Small intestine (tissue), 7 donors: ENCODE results near the gene PHF23. TPM values are rescaled to one million over a fixed set of nuclear protein-coding genes. Genes with fewer than 3 reads are reported as not detected.

Experiments
- DNase-seq, 2 donors: peaks; one replicate each; pipeline versions ENCODE4 v3.0.0 to v3.0.0-alpha.2; 2013
- FAIRE-seq: peaks from 2 replicates; lab custom pipeline; 2012; peaks lifted over from hg19 to GRCh38; lab: Jason Lieb, UNC
- H3K27ac ChIP-seq, 3 donors: one replicate each; pipeline ENCODE4 v1.5.1; 2013; ENCODE audit warnings: low read length in 2 of 3, mild to moderate bottlenecking in 2 of 3, control low read depth in 1 of 3, inconsistent platforms in 1 of 3, low read depth in 1 of 3, moderate library complexity in 1 of 3
- H3K27me3 ChIP-seq, 3 donors: one replicate each; pipeline ENCODE4 v1.6.1; 2013; ENCODE audit warnings: low read length in 3 of 3, inconsistent platforms in 1 of 3; ENCODE audit not compliant: control insufficient read depth in 3 of 3, insufficient read depth in 3 of 3
- H3K36me3 ChIP-seq, 3 donors: one replicate each; pipeline ENCODE4 v1.6.1; 2013; ENCODE audit warnings: low read length in 3 of 3, inconsistent platforms in 1 of 3, low read depth in 1 of 3, mild to moderate bottlenecking in 1 of 3, moderate library complexity in 1 of 3; ENCODE audit not compliant: control insufficient read depth in 3 of 3, insufficient read depth in 2 of 3
- H3K4me1 ChIP-seq, 3 donors: one replicate each; pipeline ENCODE4 v1.6.1; 2013; ENCODE audit warnings: low read length in 2 of 3, inconsistent platforms in 1 of 3, low read depth in 1 of 3, mild to moderate bottlenecking in 1 of 3, moderate library complexity in 1 of 3; ENCODE audit not compliant: control insufficient read depth in 3 of 3, insufficient read depth in 2 of 3
- H3K4me3 ChIP-seq, 3 donors: one replicate each; pipeline ENCODE4 v1.5.1; 2013; ENCODE audit warnings: low read length in 3 of 3, control low read depth in 1 of 3, inconsistent platforms in 1 of 3, low read depth in 1 of 3, mild to moderate bottlenecking in 1 of 3, moderate library complexity in 1 of 3
- H3K9me3 ChIP-seq, 2 donors: one replicate each; pipeline ENCODE4 v1.6.1; 2013; ENCODE audit warnings: low read depth in 1 of 2, low read length in 1 of 2; ENCODE audit not compliant: control insufficient read depth in 2 of 2, insufficient read depth in 1 of 2
- WGBS, 3 donors: extraction: QIAGEN DNeasy Blood & Tissue Kit; methylation state at CpG; one replicate each; pipeline ENCODE4 v1.1.7; 2013; 5-methylcytosine and 5-hydroxymethylcytosine counted together
- polyA plus RNA-seq, 4 donors: library from polyadenylated mRNA; stranded (reverse) in 3 of 4; unstranded in 1 of 4; fragments of 200-250 nt in 3 of 4; fragments of 120-200 nt in 1 of 4; gene quantifications; one replicate each; pipeline versions ENCODE4 v1.2.1 to v1.2.3, GENCODE V29; 2013
- donor health status: healthy with polysubstance abuse.
- donor health status: control.
- donor health status: control.
- donor health status: Bipolar disorder and iron deficiency.
- donor health status: healthy.

PHF23 gene
- polyA plus RNA-seq, 4 donors = 26.4 to 44.3 (median 36.0) TPM

GRCh38 chr17:7281074-7281952, 42.1 kb upstream of the PHF23 start, which contains the start of gene SLC2A4:
SLC2A4 (plus strand) TSS chr17:7281718; CDS start chr17:7281935, 217 bp downstream.
- H3K27me3 ChIP-seq = peaks cover 0 to 17% (median 0%) of the 10 kb centered on the region in 3 donors
- FAIRE-seq (no peak), DNase-seq (peak; percentile 94 to 97)
- H3K27ac ChIP-seq = peak within 1 kb of the TSS in 2 of 3 donors; percentile 6 to 82
- H3K36me3 ChIP-seq = no peaks in the 10 kb centered on the region
- 0 to 1% (median 0%) methylated on average over 50 to 71 of the region's 71 CpGs for WGBS, 3 donors
- no peaks in the 10 kb centered on the region for H3K9me3 ChIP-seq
- H3K4me3 ChIP-seq = peak within 1 kb of the TSS in 2 of 3 donors; percentile 44 to 48
- H3K4me1 ChIP-seq = peaks cover 0 to 30% (median 0%) of the 10 kb centered on the region in 3 donors

- no peak for FAIRE-seq
- Histone ChIP-seq H3K27me3 (peaks cover 0 to 17% (median 0%) of the 10 kb centered on the region in 3 donors), H3K4me3 (peak overlapping the region in 2 of 3 donors; percentile 44 to 48)
Measured at GRCh38 chr17:7280519-7281073, 41.3 kb upstream of the PHF23 start.

GRCh38 chr17:7279448-7279847, 40.2 kb upstream of the PHF23 start:
- H3K27me3 ChIP-seq = peaks cover 0 to 17% (median 0%) of the 10 kb centered on the region in 3 donors
- no peaks in the 10 kb centered on the region for H3K36me3 ChIP-seq
- DNase-seq (peak; percentile 73 to 91), FAIRE-seq (no peak)
- no peak overlapping the region for H3K4me3 ChIP-seq
- H3K9me3 ChIP-seq = no peaks in the 10 kb centered on the region
- 15 to 64% (median 37%) methylated on average over 8 of the region's 8 CpGs for WGBS, 3 donors
- peaks cover 0 to 30% (median 0%) of the 10 kb centered on the region in 3 donors for H3K4me1 ChIP-seq
- peak overlapping the region; percentile 44 to 82 (median 76) for H3K27ac ChIP-seq

More at GRCh38 chr17:7280519-7281073, 41.3 kb upstream of the PHF23 start:
- Histone ChIP-seq H3K36me3 (no peaks in the 10 kb centered on the region), H3K27ac (peak overlapping the region; percentile 6 to 82 (median 76)), H3K9me3 (no peaks in the 10 kb centered on the region), H3K4me1 (peaks cover 0 to 30% (median 0%) of the 10 kb centered on the region in 3 donors)
- peak; percentile 81 to 92 for DNase-seq
- WGBS, 3 donors = 0 to 1% (median 1%) methylated on average over 27 to 29 of the region's 29 CpGs

GRCh38 chr17:7266784-7267183, 27.5 kb upstream of the PHF23 start:
- Histone ChIP-seq H3K4me1 (peaks cover 0 to 18% (median 0%) of the 10 kb centered on the region in 3 donors), H3K27ac (no peak overlapping the region), H3K4me3 (no peak overlapping the region), H3K9me3 (no peaks in the 10 kb centered on the region), H3K36me3 (peaks cover 0 to 2% (median 0%) of the 10 kb centered on the region in 3 donors), H3K27me3 (peaks cover 0 to 4% (median 0%) of the 10 kb centered on the region in 3 donors)
- WGBS, 3 donors = 16 to 51% (median 36%) methylated on average over 1 of the region's 1 CpG
- DNase-seq = no peak
- no peak for FAIRE-seq

GRCh38 chr17:7263801-7264078, 24.5 kb upstream of the PHF23 start:
- DNase-seq (peak; percentile 71 to 89), FAIRE-seq (no peak)
- H3K27ac ChIP-seq = peak overlapping the region; percentile 95 to 99 (median 97)
- peak overlapping the region in 2 of 3 donors; percentile 74 to 76 for H3K4me3 ChIP-seq
- peaks cover 0 to 6% (median 0%) of the 10 kb centered on the region in 3 donors for H3K27me3 ChIP-seq
- H3K36me3 ChIP-seq = peaks cover 0 to 22% (median 2%) of the 10 kb centered on the region in 3 donors
- WGBS, 3 donors = 9 to 31% (median 28%) methylated on average over 4 of the region's 4 CpGs
- H3K4me1 ChIP-seq = peaks cover 0 to 20% (median 0%) of the 10 kb centered on the region in 3 donors
- no peaks in the 10 kb centered on the region for H3K9me3 ChIP-seq

GRCh38 chr17:7262935-7263800, 23.9 kb upstream of the PHF23 start:
- peaks cover 0 to 25% (median 0%) of the 10 kb centered on the region in 3 donors for H3K4me1 ChIP-seq

GRCh38 chr17:7262192-7262934, 23.1 kb upstream of the PHF23 start, which contains the start of gene CLDN7:
CLDN7 (minus strand) TSS chr17:7262478; CDS start chr17:7262043, 435 bp downstream.
- 4 to 7% (median 5%) methylated on average over 40 to 64 of the region's 64 CpGs for WGBS, 3 donors
- DNase-seq (peak; percentile 97 to 98), FAIRE-seq (no peak)
- H3K9me3 ChIP-seq = no peaks in the 10 kb centered on the region
- peaks cover 0 to 35% (median 2%) of the 10 kb centered on the region in 3 donors for H3K36me3 ChIP-seq
- peaks cover 0 to 33% (median 0%) of the 10 kb centered on the region in 3 donors for H3K4me1 ChIP-seq
- H3K27me3 ChIP-seq = peaks cover 0 to 6% (median 0%) of the 10 kb centered on the region in 3 donors
- peak within 1 kb of the TSS; percentile 95 to 99 (median 99) for H3K27ac ChIP-seq
- H3K4me3 ChIP-seq = peak within 1 kb of the TSS; percentile 75 to 89 (median 76)

More at GRCh38 chr17:7262935-7263800, 23.9 kb upstream of the PHF23 start:
- Histone ChIP-seq H3K27ac (peak overlapping the region; percentile 95 to 99 (median 97)), H3K9me3 (no peaks in the 10 kb centered on the region), H3K4me3 (peak overlapping the region; percentile 54 to 76 (median 74)), H3K36me3 (peaks cover 0 to 27% (median 2%) of the 10 kb centered on the region in 3 donors), H3K27me3 (peaks cover 0 to 6% (median 0%) of the 10 kb centered on the region in 3 donors)
- DNase-seq (peak; percentile 94 to 97), FAIRE-seq (no peak)
- WGBS, 3 donors = 0 to 6% (median 4%) methylated on average over 25 to 26 of the region's 26 CpGs
